Kidney (tissue), 14 donors: ENCODE data around the gene FADS2. TPM values are rescaled to one million over a fixed set of nuclear protein-coding genes. Genes with fewer than 3 reads are reported as not detected.

Experiments used
- DNase-seq, 5 donors: peaks; one replicate each; pipeline ENCODE4 v3.0.0-alpha.2; 2013 to 2020
- FAIRE-seq: peaks from 2 replicates; lab custom pipeline; 2012; peaks lifted over from hg19 to GRCh38; lab: Jason Lieb, UNC
- H3K27ac ChIP-seq, 2 donors: one replicate each; pipeline ENCODE4 v1.7.0; 2013; ENCODE audit warnings: low read depth in 2 of 2, low read length in 2 of 2, inconsistent platforms in 1 of 2
- H3K27me3 ChIP-seq: one replicate; pipeline ENCODE4 v1.7.1; 2013; ENCODE audit warnings: low read length, inconsistent platforms; ENCODE audit not compliant: control insufficient read depth, insufficient read depth
- H3K36me3 ChIP-seq, 3 donors: one replicate each; pipeline versions ENCODE4 v1.7.0 to v1.7.1; 2013; ENCODE audit warnings: low read length in 3 of 3, control low read depth in 1 of 3, inconsistent platforms in 1 of 3; ENCODE audit not compliant: insufficient read depth in 3 of 3, control insufficient read depth in 2 of 3
- H3K4me1 ChIP-seq, 3 donors: one replicate each; pipeline versions ENCODE4 v1.7.0 to v1.7.1; 2013; ENCODE audit warnings: low read length in 3 of 3, inconsistent platforms in 1 of 3, low read depth in 1 of 3; ENCODE audit not compliant: control insufficient read depth in 2 of 3, insufficient read depth in 2 of 3
- H3K4me3 ChIP-seq, 3 donors: one replicate each; pipeline versions ENCODE4 v1.7.0 to v1.8.1; 2013; ENCODE audit warnings: low read length in 3 of 3, control low read depth in 1 of 3, inconsistent platforms in 1 of 3
- H3K9ac ChIP-seq, 3 donors: one replicate each; pipeline versions ENCODE4 v1.7.0 to v1.7.1; 2013; ENCODE audit warnings: low read length in 3 of 3, control low read depth in 1 of 3, inconsistent platforms in 1 of 3
- H3K9me3 ChIP-seq, 3 donors: one replicate each; pipeline versions ENCODE4 v1.7.0 to v1.7.1; 2013; ENCODE audit warnings: low read length in 3 of 3, control low read depth in 1 of 3, inconsistent platforms in 1 of 3; ENCODE audit not compliant: control insufficient read depth in 2 of 3, insufficient read depth in 1 of 3
- intact Hi-C: fragments of 100-400 bp; cut with DNase I; formaldehyde crosslinking; loops from one replicate; pipeline ENCODE4 v1.11.1; 2022
- polyA plus RNA-seq: library from polyadenylated mRNA; stranded (reverse); fragments of 350-450 nt; fragmentation: Illumina TruSeq; extraction: RNeasy Lipid Tissue Mini Kit (QIAGEN cat#74804); gene quantifications from one replicate; pipeline ENCODE4 v1.2.3, GENCODE V29; 2014; ENCODE audit warnings: low read depth, low replicate concordance; ENCODE audit not compliant: insufficient read depth
- total RNA-seq: library from RNA; stranded (reverse); fragmentation: NEBNext Ultra II Directional; extraction: Animal tissue kit (Norgen Biotek cat#: 25700); gene quantifications from one replicate; pipeline ENCODE4 v1.2.1, GENCODE V29; 2021
- TF ChIP-seq, protein P1 (sequence below): IDR thresholded peaks from 3 replicates; pipeline ENCODE4 v1.5.1; 2012; ENCODE audit warnings: mild to moderate bottlenecking, moderate library complexity, borderline replicate concordance; ENCODE audit not compliant: insufficient read depth; ENCODE audit errors: extremely low read depth
- donor health status: control.
- donor health status: control.
- donor health status: control.
- donor health status: control.
- donor health status: control.
- donor health status: DM: yes; HTN: yes; CAD: no.
- donor health status: Normal renal cell carcinoma (clear cell type).

FADS2 gene
- total and polyA plus RNA-seq, 2 donors from 2014 or later: 9.8 to 49.2 TPM

DNA sequence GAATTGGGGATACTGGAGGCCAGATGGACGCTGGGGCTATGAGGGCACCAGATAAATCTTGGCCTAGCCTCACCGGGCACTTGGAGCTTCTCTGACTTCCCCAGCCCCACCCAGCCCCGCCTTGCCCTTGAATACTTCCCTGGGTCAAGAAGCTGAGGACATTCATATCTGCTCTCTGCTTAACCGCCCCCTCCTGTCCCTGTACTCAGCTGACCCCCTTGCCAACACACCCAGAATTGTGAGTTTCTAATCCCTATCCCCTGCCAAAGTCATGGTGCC, 41.3 kb downstream of the FADS2 start:
- intact Hi-C loops: no loop called here
- TF ChIP-seq, protein P1, sequence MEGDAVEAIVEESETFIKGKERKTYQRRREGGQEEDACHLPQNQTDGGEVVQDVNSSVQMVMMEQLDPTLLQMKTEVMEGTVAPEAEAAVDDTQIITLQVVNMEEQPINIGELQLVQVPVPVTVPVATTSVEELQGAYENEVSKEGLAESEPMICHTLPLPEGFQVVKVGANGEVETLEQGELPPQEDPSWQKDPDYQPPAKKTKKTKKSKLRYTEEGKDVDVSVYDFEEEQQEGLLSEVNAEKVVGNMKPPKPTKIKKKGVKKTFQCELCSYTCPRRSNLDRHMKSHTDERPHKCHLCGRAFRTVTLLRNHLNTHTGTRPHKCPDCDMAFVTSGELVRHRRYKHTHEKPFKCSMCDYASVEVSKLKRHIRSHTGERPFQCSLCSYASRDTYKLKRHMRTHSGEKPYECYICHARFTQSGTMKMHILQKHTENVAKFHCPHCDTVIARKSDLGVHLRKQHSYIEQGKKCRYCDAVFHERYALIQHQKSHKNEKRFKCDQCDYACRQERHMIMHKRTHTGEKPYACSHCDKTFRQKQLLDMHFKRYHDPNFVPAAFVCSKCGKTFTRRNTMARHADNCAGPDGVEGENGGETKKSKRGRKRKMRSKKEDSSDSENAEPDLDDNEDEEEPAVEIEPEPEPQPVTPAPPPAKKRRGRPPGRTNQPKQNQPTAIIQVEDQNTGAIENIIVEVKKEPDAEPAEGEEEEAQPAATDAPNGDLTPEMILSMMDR: no peak
- Histone ChIP-seq H3K4me3 (no peak overlapping the region), H3K27me3 (no peaks in the 10 kb centered on the region), H3K27ac (no peak overlapping the region), H3K36me3 (no peaks in the 10 kb centered on the region), H3K9ac (no peak overlapping the region), H3K9me3 (no peaks in the 10 kb centered on the region), H3K4me1 (peaks cover 0 to 5% (median 0%) of the 10 kb centered on the region in 3 donors)
- no peak for FAIRE-seq
- no peak for DNase-seq

DNA sequence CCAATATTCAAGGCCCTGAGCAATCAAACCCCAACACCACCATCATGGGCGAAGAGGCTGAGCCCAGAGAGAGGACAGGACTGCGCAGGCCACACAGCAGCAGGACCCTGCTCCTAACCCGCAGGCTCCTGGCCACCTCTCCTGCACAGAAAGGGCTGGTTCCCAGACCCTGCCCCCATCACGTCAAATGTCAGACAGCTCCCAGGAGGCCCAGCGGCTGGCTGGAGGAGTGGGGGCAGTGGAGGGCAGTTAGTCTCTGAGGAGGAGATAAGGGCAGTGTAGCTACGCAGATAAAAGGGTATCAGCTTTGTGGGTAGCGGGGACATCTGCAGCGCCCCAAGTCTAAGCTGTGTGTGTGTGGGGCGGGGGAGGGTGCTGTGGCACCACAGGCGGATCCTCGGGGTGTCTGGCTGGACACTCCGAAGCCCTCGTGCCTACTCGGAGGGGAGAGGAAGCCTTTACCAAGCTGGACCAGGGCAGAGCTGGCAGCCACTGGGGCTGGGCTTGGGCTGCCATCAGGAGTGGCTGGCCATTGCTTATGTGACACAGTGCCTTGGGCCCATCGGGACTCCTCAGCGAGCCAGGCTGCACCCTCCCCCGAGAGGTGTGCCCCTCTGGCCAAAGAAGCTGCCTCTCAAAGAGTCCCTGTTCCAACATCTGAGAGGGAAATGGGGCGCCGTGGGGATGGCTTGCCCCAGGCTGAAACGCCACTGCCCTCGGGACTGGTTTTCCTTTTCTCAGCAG, 41.8 kb downstream of the FADS2 start:
- FAIRE-seq (no peak), DNase-seq (peak in 2 of 5 donors; percentile 12 to 70)
- intact Hi-C loops: no loop called here
- no peak overlapping the region for H3K4me3 ChIP-seq
- H3K36me3 ChIP-seq: no peaks in the 10 kb centered on the region
- no peak overlapping the region for H3K27ac ChIP-seq
- H3K9me3 ChIP-seq: no peaks in the 10 kb centered on the region
- TF ChIP-seq, protein P1: no peak
- no peak overlapping the region for H3K9ac ChIP-seq
- H3K27me3 ChIP-seq: no peaks in the 10 kb centered on the region
- H3K4me1 ChIP-seq: peaks cover 0 to 5% (median 0%) of the 10 kb centered on the region in 3 donors

DNA sequence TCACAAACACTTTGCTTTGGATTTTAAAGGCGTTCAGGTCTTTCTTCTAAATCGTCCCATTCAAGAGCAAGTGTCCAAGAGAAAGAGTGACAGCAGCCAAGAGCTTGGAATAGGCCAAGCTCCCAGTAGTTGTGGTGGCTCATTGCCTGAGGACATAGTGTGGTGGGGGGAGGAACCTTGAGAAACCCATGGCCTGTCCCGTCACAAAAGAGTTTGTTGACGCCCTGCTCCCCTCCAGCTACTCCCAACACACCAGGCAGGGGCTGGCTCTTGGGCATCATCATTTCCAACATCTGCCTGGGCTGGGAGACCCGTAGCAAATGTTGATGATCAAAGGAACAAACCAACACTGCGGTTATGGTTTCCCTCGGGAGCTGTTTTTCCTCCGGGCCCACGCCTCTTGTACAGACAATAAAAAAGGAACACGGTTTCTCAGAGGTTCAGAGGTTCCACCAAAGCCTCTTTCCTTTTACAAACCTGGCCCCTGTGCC, 42.5 kb downstream of the FADS2 start:
- FAIRE-seq (no peak), DNase-seq (peak in 1 of 5 donors; percentile 52)
- Histone ChIP-seq H3K9ac (no peak overlapping the region), H3K36me3 (no peaks in the 10 kb centered on the region), H3K27ac (no peak overlapping the region), H3K4me3 (no peak overlapping the region), H3K27me3 (no peaks in the 10 kb centered on the region), H3K9me3 (no peaks in the 10 kb centered on the region), H3K4me1 (peaks cover 0 to 5% (median 0%) of the 10 kb centered on the region in 3 donors)
- TF ChIP-seq, protein P1: no peak
- intact Hi-C loops: no loop called here
